LNCaP clone FGC (cell line): ENCODE data around the gene ALDH3A1.

Experiments
- DNase-seq: peaks from one replicate; pipeline ENCODE4 v3.0.0-alpha.2; 2011; ENCODE audit warnings: low read depth
- H3K4me3 ChIP-seq: 2 replicates; pipeline ENCODE4 v1.5.1; 2011; ENCODE audit warnings: mild to moderate bottlenecking, low read depth, low read length, control low read depth
- CTCF ChIP-seq: IDR thresholded peaks from 2 replicates; pipeline ENCODE4 v1.5.1; 2012; ENCODE audit warnings: mild to moderate bottlenecking; ENCODE audit not compliant: control insufficient read depth, insufficient read depth; ENCODE audit errors: extremely low read depth

Gene ALDH3A1

GRCh38 chr17:19713462-19713861 lies 34.6 kb downstream of the ALDH3A1 start:
- no peak overlapping the region for H3K4me3 ChIP-seq
- TF ChIP-seq CTCF, result no peak

GRCh38 chr17:19712436-19713004 lies 35.6 kb downstream of the ALDH3A1 start:
- DNase-seq, result no peak
- no peak for TF ChIP-seq CTCF

More at GRCh38 chr17:19713462-19713861, 34.6 kb downstream of the ALDH3A1 start:
- no peak for DNase-seq

GRCh38 chr17:19709841-19710240 lies 38.3 kb downstream of the ALDH3A1 start:
- no peak overlapping the region for H3K4me3 ChIP-seq
- no peak for TF ChIP-seq CTCF
- DNase-seq, result no peak

More at GRCh38 chr17:19712436-19713004, 35.6 kb downstream of the ALDH3A1 start:
- H3K4me3 ChIP-seq, result no peak overlapping the region

GRCh38 chr17:19708431-19709175 lies 39.5 kb downstream of the ALDH3A1 start:
- no peak overlapping the region for H3K4me3 ChIP-seq
- TF ChIP-seq CTCF, result no peak
- no peak for DNase-seq

- TF ChIP-seq CTCF, result no peak
- DNase-seq, result no peak
- no peak overlapping the region for H3K4me3 ChIP-seq
Observed at GRCh38 chr17:19707728-19708221, 40.3 kb downstream of the ALDH3A1 start.

GRCh38 chr17:19706791-19707727 lies 41.0 kb downstream of the ALDH3A1 start:
- TF ChIP-seq CTCF, result no peak
- DNase-seq, result no peak
- no peak overlapping the region for H3K4me3 ChIP-seq
